Measurements from ENCODE around the gene PSMC1.
"Not testable (repeated sequence)": the region's sequence is repeated elsewhere in the genome, so short reads cannot be mapped to it uniquely, and the experiment has no call there.

Gene PSMC1

DNA sequence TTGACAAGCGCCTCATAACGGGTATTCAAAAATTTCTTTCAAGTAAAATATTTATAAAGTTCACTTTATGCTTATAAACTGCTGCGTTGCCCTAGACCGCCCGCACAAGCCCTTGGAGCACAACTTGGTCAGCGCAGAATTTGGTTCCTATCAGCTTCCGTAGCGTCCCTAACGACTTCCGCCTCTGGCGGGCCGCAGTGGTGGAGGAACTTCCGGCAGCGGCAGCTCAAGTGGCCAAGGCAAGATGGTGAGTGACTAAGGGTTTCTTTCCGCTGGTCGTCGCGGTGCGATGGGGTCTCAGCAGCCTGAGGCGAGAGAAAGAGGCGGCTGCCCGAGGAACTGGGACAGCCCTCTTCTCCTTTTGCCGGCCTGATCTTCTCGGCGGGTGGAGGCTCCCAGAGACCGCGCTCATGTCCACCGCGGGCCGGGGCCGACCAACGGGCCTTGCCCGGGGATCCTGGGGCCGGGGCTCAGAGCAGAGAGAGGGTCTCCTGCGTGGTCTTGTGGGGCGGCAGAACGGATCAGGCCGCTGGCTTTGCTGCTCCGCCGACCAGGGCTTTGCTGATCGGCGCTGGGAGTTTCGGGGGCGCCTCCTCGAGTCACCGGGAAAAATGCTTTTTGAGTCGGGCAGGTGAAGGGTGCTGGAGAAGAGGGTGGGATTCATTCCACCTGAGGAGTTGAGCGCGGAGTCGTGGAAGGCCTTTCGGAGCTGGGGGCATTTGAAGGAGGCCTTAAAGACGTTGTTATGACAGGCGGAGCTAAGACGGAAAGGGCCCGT is at the start of gene PSMC1:
TSS of gene PSMC1 (plus strand) at position 200 of the 778 bp plus-strand sequence. CDS start at position 245, 45 bp downstream.
- DNase-seq (ENCODE audit: low read depth in 3 of 3) = peak; percentile 81 to 87 (median 85)

DNA sequence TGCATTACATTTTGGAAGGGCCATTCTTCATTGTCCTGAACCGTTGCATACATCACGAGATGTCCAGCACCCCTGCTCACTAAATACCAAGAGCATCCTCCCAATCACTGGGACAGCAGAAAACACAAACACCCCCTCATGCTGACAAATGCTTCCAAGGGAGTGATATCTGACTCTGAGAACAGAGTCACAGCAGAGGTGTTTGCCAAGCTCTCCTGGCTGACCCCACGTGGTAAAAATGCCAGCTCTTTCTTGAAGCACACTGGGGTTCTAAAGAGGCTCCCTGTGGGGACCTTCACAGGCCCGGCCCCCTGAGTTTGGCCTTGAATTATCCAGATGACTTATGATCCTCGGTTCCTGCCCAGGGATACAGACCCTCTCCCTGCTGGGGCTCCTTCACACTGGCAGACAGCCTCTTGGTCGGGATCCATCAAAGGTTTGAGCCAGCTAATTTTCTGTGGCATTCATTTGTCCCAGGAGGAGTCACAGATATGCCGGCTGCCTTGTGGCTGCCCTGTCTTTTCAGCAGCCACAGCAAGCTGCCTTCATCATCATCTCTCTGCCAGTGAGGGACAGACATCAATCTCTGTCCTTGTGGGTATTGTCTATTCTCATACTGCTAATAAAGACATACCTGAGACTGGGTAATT is 43.1 kb upstream of the PSMC1 start:
- no peak for DNase-seq (ENCODE audit: low read depth in 3 of 3)

DNA sequence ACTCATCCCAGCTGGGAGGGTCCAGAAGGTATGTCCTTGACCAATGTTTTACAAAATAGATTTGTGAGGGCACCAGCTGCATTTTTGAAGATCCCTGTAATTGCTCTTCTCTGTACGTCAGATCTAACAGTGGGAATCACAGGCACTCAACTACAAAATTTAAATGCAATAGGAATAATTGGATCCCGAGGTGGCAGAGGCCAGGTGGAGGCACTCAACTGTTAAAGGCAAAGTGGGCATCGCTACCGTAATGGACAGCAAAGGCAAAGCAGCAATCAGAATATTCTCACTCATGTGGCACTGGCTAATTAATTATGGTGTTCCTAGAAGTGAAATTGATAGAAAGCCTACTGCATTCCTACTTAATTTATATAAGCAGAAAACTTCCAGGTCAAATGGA is 27.9 kb upstream of the PSMC1 start:
- no peak for DNase-seq (ENCODE audit: low read depth in 3 of 3)

DNA sequence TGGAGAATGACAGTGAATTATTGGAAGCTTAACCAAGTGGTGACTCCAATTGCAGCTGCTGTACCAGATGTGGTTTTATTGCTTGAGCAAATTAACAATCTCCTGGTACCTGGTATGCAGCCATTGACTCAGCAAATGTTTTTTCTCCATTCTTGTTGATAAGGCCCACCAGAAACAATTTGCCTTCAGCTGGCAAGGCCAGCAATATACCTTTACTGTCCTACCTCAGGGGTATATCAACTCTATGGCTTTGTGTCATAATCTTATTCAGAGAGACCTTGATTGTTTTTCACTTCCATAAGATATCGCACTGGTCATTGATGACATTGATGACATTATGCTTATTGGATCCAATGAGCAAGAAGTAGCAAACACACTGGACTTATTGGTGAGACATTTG is 26.4 kb upstream of the PSMC1 start:
- not testable (repeated sequence) for DNase-seq (ENCODE audit: low read depth in 3 of 3)

DNA sequence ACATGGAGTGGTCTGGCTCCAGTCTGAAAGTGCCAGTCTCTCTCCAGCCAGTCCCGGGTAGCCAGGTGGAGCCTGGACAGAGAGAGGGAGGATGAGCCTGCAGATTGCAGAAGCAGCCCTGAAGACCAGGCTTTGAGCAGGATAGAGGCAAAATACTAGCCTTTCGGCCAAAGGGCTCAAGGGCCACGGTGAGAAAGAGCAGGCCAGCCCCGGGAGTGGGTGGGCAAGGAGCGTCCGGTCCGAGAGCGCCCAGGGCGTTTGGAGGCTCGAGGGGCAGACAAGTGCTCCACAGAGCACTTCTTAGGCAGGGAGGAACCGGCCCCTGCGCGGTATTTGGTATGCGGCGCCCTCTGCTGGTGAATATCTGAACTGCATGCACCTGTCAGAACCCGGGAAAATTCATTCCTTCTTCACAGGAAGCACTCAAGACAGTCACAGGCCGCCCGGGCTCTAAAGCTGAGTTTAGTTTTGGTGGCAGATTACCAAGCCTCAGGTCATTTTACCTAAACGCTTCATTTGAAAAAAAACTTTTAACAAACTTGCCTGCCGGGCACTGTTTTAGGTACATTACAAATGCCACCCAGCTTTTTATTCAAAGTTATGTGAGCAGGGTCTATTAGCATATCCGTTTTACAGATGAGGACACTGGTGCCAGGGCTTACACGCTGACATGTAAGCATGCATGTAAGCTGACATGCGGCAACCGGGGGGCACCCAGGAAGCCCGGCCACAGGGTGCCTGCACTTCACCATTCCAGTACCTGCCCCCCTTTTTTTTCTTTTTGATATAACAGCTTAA is 21.0 kb upstream of the PSMC1 start:
- DNase-seq (ENCODE audit: low read depth in 3 of 3) = peak; percentile 40 to 64 (median 58)

DNA sequence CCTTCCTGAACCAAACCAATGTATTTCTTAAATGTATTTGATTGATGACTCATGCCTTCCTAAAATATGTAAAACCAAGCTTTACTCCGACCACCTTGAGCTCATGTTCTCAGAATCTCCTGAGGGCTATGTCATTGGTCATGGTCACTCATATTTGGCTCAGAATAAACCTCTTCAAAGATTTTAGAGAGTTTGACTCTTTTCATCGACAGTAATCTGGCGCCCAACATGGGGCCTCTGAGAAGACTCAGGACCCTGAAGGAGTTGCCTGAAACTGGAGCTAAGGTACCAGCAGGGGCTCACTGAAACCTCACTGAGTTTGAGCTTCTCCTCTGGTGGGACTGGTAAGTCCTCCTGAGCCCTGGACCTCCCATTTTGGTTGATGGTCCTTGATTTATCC is 17.2 kb upstream of the PSMC1 start:
- DNase-seq (ENCODE audit: low read depth in 3 of 3) = no peak

DNA sequence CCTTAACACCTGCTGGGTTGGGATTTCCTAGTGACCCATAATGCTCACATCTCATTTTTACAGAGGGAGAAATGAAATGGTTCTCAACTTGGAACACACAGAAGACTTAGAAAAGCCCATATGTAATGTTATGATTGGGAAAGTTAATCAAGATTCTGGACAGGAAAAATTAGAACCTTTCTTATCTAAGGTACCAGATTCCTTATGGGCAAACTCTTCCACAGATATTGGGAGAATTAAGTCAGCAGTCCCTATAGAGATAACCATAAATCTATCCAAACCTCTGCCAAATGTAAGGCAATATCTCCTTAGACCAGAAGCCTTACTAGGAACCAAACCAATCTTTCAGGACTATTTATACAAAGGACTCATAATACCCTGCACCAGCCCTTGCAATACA is 13.9 kb upstream of the PSMC1 start:
- no peak for DNase-seq (ENCODE audit: low read depth in 3 of 3)

DNA sequence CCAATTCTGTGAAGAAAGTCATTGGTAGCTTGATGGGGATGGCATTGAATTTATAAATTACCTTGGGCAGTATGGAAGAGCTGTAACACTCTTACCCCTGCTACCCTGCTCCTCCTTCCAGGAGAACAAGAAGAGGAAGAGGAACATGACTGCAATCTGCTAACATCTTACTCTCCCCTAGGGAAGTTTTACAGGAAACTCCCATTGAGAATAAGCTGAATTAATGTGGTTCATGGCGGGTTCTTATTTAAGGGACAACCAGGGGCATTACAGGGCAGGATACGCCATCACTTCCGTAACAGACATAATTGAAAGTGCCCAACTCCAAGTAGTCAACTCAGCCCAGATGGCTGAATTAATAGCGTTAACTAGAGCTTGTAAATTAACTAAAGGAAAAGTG is 9.4 kb upstream of the PSMC1 start:
- no peak for DNase-seq (ENCODE audit: low read depth in 3 of 3)

DNA sequence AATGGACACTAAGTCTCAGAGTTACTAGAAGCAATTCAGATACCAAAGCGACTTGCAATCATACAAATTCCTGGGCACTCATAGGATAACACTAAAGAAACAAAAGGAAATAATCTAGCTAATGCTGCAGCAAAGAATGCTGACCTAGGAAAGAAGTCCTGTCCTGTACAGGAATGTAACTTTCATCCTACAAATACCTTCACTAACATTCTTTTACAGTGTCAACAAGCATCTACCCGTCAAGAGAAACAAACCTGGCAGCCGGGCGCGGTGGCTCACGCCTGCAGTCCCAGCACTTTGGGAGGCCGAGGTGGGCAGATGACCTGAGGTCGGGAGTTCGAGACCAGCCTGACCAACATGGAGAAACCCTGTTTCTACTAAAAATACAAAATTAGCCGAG is 8.9 kb upstream of the PSMC1 start:
- not testable (repeated sequence) for DNase-seq (ENCODE audit: low read depth in 3 of 3)

DNA sequence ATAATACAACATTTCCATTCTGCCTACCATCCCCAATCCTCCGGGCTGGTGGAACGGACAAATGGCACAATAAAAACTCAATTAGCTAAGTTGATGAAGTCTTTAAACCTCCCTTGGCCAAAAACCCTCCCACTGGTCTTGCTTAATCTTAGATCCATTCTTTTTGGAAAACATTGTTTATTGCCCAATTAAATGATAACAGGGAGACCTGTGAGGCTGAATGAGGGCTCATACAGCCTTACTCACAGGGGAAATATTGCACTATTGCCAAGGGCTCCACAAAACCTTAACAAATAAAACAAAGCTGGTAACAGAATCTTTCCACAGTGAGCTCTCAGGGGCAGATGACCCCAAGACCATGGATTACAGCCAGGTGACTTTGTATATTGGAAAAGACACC is 7.8 kb upstream of the PSMC1 start:
- DNase-seq (ENCODE audit: low read depth in 3 of 3) = no peak

DNA sequence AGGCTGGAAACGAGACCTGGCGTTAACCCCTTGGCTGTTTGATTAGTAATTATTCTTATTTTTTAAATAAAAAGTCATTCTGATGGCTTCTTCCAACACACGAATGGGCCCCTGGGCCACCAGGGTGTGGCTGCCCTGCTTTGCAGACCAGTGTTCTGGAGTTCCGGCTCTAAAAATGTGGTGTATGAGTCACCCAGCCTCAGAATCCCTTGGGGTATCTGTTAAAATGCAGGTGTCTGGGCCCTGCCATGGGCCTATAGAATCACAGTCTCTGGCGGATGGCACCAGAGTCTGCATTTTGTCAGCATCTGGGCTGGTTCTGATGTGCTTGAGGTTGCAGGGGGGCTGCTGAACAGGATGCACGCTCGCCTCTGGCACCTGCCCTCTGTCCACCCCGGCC is 2.5 kb upstream of the PSMC1 start:
- DNase-seq (ENCODE audit: low read depth in 3 of 3) = no peak

DNA sequence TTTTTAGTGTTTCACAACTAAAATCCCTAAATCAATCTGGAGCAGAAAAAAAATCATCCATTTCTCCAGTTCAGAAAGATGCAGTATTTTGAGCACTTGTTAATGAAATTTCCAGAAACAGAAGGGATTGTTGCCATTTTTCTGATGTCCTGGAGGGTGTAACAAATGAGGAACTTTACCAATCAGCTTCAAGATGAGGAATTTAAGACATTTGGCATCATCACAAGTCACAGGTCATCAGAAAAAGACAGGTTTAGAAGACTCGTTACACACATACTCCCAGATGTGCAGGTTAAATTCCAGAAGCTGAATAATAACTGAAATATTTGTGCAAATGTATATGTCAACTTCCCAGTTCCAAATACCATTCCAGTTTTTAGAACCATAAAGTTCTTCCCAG is 482 bp upstream of the PSMC1 start:
- DNase-seq (ENCODE audit: low read depth in 3 of 3) = no peak

DNA sequence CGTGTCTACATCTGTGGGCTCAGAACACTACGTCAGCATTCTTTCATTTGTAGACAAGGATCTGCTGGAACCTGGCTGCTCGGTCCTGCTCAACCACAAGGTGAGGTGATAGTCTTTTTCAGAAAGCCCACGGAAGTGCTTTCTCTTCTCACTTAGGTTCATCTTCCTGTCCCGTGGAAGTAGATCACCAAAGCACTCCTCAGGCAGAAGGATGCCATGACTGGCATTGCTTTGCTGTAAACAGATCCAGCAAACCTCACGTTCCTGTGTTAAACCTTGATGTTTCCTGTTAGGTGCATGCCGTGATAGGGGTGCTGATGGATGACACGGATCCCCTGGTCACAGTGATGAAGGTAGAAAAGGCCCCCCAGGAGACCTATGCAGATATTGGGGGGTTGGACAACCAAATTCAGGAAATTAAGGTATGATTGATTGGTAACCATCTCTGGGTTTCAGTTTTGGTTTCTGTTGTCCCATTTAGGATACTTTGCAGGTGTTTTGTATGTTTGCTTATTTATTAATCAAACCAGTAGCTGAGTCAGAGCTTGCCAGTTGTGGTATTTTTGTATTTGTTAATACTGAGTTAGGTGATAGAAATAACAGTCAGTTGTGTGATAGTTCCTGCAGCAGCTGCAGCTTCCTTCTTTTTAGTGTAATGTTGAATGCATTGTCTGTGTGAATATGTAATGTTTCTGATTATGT is 7.5 kb downstream of the PSMC1 start:
- DNase-seq (ENCODE audit: low read depth in 3 of 3) = no peak

DNA sequence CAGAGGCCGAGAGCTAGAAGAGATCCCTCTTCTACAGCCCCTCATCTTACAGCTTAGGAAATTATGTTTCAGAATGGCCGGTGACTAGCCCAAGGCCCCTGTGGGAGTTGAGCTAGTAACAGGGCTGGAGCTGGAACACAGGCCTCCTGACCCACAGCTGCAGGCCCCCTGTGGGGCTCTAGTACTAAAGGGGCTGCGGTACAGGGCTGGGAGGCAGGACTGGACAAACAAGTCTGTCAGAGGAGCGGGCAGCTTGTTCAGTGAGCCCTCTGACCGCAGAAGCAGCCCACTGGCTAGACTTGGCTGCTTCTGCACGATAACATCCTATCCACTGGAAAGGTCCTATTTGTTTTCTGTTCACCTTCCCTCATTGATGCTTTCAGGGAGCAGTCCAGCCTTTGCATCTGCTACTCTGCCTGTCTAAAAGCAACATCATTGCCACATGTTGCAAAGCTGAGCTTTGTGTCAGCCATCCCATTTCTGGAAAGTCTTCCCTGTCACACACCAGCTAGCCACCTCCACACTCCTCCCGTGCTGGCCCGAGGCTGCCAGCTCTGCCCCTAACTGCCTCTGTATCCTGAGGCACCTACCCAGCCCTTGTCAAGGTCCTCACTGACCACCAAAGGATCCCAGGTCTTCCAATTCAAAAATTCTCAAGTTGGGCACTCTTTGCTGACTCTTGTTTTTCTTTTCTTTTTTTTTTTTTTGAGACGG is 10.2 kb downstream of the PSMC1 start:
- no peak for DNase-seq (ENCODE audit: low read depth in 3 of 3)

DNA sequence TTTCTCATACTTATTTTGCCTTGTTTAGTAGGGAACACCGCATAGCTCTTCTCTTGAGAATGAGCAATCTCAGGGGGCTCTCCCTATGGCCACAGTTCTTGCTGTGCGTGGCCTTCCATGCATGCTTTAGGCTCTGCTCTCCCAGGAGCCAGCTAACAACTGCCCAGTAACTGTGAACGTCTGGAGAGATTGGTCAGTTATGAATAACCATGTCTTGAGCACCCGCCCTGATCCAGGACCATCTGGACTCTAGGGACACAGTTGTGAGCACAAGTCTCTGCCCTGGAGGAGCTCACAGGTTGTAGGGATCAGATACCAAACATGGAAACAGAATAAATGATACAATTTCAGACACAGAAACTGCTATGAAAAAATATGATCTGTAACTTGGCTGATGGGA is 12.1 kb downstream of the PSMC1 start:
- no peak for DNase-seq (ENCODE audit: low read depth in 3 of 3)

DNA sequence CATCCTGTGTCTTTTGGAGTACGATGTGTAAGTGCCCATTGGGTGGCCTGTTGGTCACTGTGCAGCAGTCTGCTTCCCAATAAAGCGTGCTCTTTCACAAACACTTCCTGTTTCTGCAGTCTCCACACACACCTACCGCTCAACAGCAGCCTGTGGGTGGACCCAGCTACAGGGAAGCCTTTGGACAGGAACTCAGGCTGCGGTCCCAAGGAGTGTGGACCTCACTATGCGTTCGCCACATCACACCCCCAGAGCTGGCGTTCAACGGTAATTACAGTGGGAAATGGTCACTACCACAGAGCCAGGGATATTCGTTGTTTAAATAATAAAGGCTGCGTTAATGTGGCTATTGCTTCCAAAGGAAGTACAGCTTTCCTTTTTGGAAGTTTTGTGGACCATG is 16.2 kb downstream of the PSMC1 start:
- no peak for DNase-seq (ENCODE audit: low read depth in 3 of 3)

DNA sequence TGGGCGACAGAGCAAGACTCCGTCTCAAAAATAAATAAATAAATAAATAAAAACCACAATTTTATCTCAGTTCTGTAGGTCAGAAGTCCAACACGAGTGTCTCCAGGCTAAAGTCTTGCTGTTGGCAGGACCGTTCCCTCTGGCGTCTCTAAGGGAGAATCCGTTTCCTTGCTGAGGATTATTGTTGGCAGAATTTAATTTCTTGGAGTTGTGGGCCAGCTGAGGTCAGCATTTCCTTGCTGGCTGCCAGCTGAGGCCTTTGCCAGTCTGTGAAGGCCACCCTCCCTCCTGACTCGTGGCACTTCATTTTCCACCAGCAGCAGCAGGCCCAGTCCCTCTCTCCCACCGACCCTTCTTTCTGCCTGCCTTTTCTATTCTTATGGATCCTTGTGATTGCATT is 17.2 kb downstream of the PSMC1 start:
- no peak for DNase-seq (ENCODE audit: low read depth in 3 of 3)

DNA sequence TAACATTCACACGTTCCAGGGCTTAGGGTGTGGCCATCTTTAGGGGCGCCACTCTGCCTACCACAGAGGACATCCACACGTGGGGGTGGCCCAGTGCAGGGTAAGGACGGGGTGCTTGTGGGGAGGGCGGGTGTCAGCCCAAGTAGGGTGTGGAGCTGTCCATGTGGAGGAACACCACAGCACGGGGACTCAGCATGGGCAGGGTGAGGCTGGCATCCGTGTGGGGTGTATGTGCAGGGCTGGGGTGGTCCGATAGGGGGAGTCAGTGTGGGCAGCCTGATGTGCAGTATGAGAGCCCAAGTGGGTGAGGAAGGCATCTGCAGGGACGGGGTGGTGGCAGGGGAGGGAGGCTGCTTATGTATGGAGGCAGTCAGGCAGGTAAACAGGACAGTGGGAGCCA is 17.7 kb downstream of the PSMC1 start:
- no peak for DNase-seq (ENCODE audit: low read depth in 3 of 3)

DNA sequence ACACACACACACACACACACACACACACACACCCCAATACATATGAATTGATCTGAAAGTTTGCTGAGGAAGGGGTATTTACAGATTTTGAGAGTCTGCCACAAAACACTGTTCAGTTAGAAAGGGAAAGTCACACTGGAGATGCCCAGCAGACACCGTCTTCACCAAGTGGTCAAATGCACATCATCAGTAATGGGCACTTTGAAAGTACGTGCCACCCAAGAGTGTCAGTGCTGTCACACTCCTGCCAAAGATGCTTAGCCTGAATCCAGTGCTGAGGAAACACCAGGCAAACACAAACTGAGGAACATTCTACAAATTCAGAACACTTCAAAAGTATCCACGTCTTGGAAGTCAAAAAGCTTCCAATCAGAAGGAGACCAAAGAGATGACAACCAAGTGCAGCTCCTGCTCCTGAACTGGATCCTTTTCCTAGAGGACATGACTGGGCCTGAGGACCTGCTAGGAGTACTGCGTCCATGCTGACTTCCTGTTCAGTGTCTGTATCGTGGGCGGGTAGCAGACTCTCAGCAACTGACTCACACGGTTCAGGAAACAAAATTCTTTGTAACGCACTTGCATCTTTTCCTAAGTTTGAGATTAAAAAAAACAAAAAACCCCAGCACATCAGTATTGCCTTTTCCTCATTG is 18.6 kb downstream of the PSMC1 start:
- DNase-seq (ENCODE audit: low read depth in 3 of 3) = peak in 1 of 3 donors; percentile 38

DNA sequence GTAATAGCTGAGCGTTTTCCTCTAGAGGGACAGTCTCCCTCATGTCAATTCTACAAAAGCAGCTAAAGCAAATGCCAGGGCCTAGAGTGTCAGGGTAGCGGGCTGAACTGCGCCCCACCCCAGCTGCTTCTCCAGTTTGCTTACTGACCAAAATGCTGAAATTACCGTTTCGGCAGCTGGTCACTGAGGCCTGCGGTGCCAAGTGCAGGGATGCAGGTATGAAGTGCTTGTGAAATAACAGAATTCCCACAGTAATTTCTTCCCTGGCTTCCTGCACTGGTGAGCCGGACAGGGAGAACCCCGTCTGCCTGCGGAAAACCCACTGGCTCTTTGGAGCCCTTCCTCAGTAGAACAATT is 19.1 kb downstream of the PSMC1 start:
- no peak for DNase-seq (ENCODE audit: low read depth in 3 of 3)

DNA sequence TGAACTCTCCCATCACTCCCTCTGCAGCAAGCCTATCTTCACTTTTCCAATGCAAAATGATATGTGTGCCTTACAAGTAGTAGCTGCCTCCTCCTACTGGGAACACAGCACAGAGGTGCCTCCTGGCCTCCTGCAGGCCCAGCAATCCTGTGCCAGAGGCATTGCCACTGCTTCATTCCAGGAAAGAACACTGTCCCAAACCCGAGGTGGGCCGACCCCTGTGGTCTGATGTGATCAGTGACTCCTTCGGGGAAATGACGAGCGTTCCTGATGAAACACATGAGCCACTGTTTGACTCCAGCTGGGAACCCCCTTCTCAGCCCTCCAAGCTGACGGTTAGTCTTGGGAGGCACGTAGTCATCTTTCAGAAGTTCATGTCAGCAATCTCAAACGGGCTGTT is 19.5 kb downstream of the PSMC1 start:
- peak in 1 of 3 donors; percentile 26 for DNase-seq (ENCODE audit: low read depth in 3 of 3)
